K562 (cell line): ENCODE results near the gene TMEM273. TPM values are rescaled to one million over a fixed set of nuclear protein-coding genes. Genes with fewer than 3 reads are reported as not detected.
A peak's percentile ranks its signal among the peaks of the same experiment; 100 is the strongest.

Source experiments
- AFF1 ChIP-seq, 2 experiments: fragments of 450-650 bp; IDR thresholded peaks; 2 replicates each; pipeline ENCODE4 v1.6.1; 2018; ENCODE audit warnings: mild to moderate bottlenecking in 2 of 2, low read depth in 1 of 2; ENCODE audit not compliant: partially characterized antibody in 2 of 2
- ARID1B ChIP-seq: fragments of 450-650 bp; IDR thresholded peaks from 2 replicates; pipeline ENCODE4 v1.6.1; 2016; ENCODE audit warnings: antibody characterized with exemption, mild to moderate bottlenecking, inconsistent platforms
- BCOR ChIP-seq: fragments of 450-650 bp; IDR thresholded peaks from 2 replicates; pipeline ENCODE4 v1.6.1; 2016
- C11orf30 ChIP-seq: fragments of 450-650 bp; IDR thresholded peaks from 2 replicates; pipeline ENCODE4 v1.6.1; 2016; ENCODE audit warnings: low read depth, mild to moderate bottlenecking
- CBFA2T3 ChIP-seq: fragments of 450-650 bp; IDR thresholded peaks from 2 replicates; pipeline ENCODE4 v1.6.1; 2017
- CTBP1 ChIP-seq: fragments of 450-650 bp; IDR thresholded peaks from 2 replicates; pipeline ENCODE4 v1.6.1; 2016; ENCODE audit warnings: borderline replicate concordance
- E4F1 ChIP-seq: fragments of 250-450 bp; sonication (Bioruptor Pico); IDR thresholded peaks from 2 replicates; pipeline ENCODE4 v1.5.0; 2021; ENCODE audit warnings: mild to moderate bottlenecking, borderline replicate concordance
- ELF4 ChIP-seq: fragments of 450-650 bp; formaldehyde crosslinking; IDR thresholded peaks from 2 replicates; pipeline ENCODE4 v1.4.0; 2022; ENCODE audit warnings: missing genetic modification characterization
- LCOR ChIP-seq: sonication (generic); formaldehyde crosslinking; IDR thresholded peaks from 2 replicates; pipeline ENCODE4 v1.8.0; 2022; ENCODE audit warnings: mild to moderate bottlenecking, missing genetic modification reagents
- LEF1 ChIP-seq: fragments of 450-650 bp; IDR thresholded peaks from 2 replicates; pipeline ENCODE4 v1.6.1; 2016; ENCODE audit warnings: mild to moderate bottlenecking
- MEIS2 ChIP-seq: fragments of 450-650 bp; IDR thresholded peaks from 2 replicates; pipeline ENCODE4 v1.6.1; 2014; ENCODE audit warnings: mild to moderate bottlenecking; ENCODE audit not compliant: partially characterized antibody
- NFYB ChIP-seq: IDR thresholded peaks from 2 replicates; pipeline ENCODE4 v1.6.1; 2011; ENCODE audit warnings: mild to moderate bottlenecking, moderate library complexity; ENCODE audit not compliant: insufficient read length; ENCODE audit errors: extremely low read depth
- OTX1 ChIP-seq: fragments of 450-650 bp; formaldehyde crosslinking; IDR thresholded peaks from 2 replicates; pipeline ENCODE4 v1.4.0; 2022; ENCODE audit warnings: mild to moderate bottlenecking
- UBTF ChIP-seq, 2 experiments: IDR thresholded peaks; 2 replicates each; pipeline ENCODE4 v1.6.1; 2012; ENCODE audit warnings: improper control_type of control experiment in 2 of 2, low read depth in 2 of 2, low read length in 2 of 2, borderline replicate concordance in 1 of 2
- ZFP36 ChIP-seq: fragments of 150-350 bp; IDR thresholded peaks from 2 replicates; pipeline ENCODE4 v1.6.1; 2018; ENCODE audit warnings: low read length, low read depth; ENCODE audit not compliant: partially characterized antibody
- ZNF134 ChIP-seq: fragments of 250-450 bp; sonication (Bioruptor Pico); conservative IDR thresholded peaks from 2 replicates; pipeline ENCODE4 v1.4.0; 2020
- ZNF316 ChIP-seq: fragments of 450-650 bp; IDR thresholded peaks from 2 replicates; pipeline ENCODE4 v1.6.1; 2016
- polyA plus RNA-seq, 8 experiments: library from polyadenylated mRNA; depleted of rRNA in 4 of 8; stranded (reverse) in 5 of 8; unstranded in 3 of 8; fragments of >200 nt; fragmentation: Nextera tagmentation in 2 of 8; fragmentation: Illumina TruSeq in 1 of 8; extraction: Ambion mirVana in 2 of 8; extraction: Trizol in 1 of 8; gene quantifications; 2 replicates each; pipeline versions ENCODE4 v1.2.1 to v1.2.3, GENCODE V29; 2011 to 2014; ENCODE audit warnings: inconsistent platforms in 1 of 8, missing spikeins in 1 of 8
- total RNA-seq, 7 experiments: library from RNA; depleted of rRNA in 6 of 7; stranded (reverse); fragments of >200 nt in 6 of 7; fragmentation: Illumina TruSeq in 2 of 7; extraction: Trizol in 2 of 7; gene quantifications; 2 replicates each; pipeline versions ENCODE4 v1.2.1 to v1.2.3, GENCODE V29; 2011 to 2021; ENCODE audit warnings: low replicate concordance in 1 of 7

The TMEM273 gene
- total and polyA plus RNA-seq, 9 of the 15 experiments (the other 6 are each of a cell fraction or from before 2014, with no cell fraction given) = 39.2 to 131 (median 95.6) TPM

- TF ChIP-seq E4F1 (CRISPR knock-in tag) = no peak
- peak in 1 of 2 experiments; percentile 16 for TF ChIP-seq AFF1 (IDR thresholded peaks at IDR 0.05; ENCODE audit: low read depth in 1 of 2, partially characterized antibody in 2 of 2)
- TF ChIP-seq NFYB = no peak
- peak; percentile 25; the same call in 1 of the 2 replicates for TF ChIP-seq LEF1
- peak; percentile 74 for TF ChIP-seq ARID1B
- no peak for TF ChIP-seq ZNF134 (CRISPR knock-in tag)
- peak; percentile 21 for TF ChIP-seq ZFP36
- TF ChIP-seq OTX1 (CRISPR knock-in tag) = no peak
- 0 out of 2 replicates have a peak, but pooled peaks have one; percentile 28 for TF ChIP-seq LCOR (CRISPR knock-in tag)
- peak; percentile 74 for TF ChIP-seq CBFA2T3
- no peak for TF ChIP-seq BCOR
- peak; percentile 93 for TF ChIP-seq MEIS2
- TF ChIP-seq ZNF316 = peak; percentile 96
- TF ChIP-seq ELF4 = no peak
- TF ChIP-seq C11orf30 = peak; percentile 93
- TF ChIP-seq UBTF (IDR thresholded peaks at IDR 0.05; ENCODE audit: borderline replicate concordance in 1 of 2, low read depth in 2 of 2, low read length in 2 of 2) = no peak
- TF ChIP-seq CTBP1 = peak; percentile 53; the same call in 1 of the 2 replicates
Observed at GRCh38 chr10:49154641-49155040, 33.5 kb downstream of the TMEM273 start (continued).
